BJ (cell line): ENCODE measurements around the gene SFMBT1. TPM values are rescaled to one million over a fixed set of nuclear protein-coding genes. Genes with fewer than 3 reads are reported as not detected.

Experiments used
- CTCF ChIA-PET: fragments of 350-600 bp; formaldehyde crosslinking; extraction: SDS; loops from one replicate; lab custom pipeline; 2021; ENCODE audit warnings: antibody characterized with exemption, inconsistent platforms; lab: Yijun Ruan, JAX
- POLR2A ChIA-PET: fragments of 300-600 bp; sonication (Branson Sonifier 250); formaldehyde crosslinking; extraction: SDS; loops from one replicate; lab custom pipeline; 2021; ENCODE audit warnings: antibody characterized with exemption; lab: Charles Lee
- DNase-seq: peaks from one replicate; pipeline ENCODE4 v3.0.0-alpha.2; 2011; ENCODE audit warnings: low read depth
- H3K27me3 ChIP-seq: 2 replicates; pipeline ENCODE4 v1.6.0; 2011; ENCODE audit warnings: low read length; ENCODE audit not compliant: control insufficient read depth, insufficient read depth
- H3K36me3 ChIP-seq: 2 replicates; pipeline ENCODE4 v1.5.1; 2011; ENCODE audit warnings: low read length; ENCODE audit not compliant: control insufficient read depth, insufficient read depth
- H3K4me3 ChIP-seq: 2 replicates; pipeline ENCODE4 v1.5.1; 2011; ENCODE audit warnings: low read depth, mild to moderate bottlenecking, control low read depth, low read length
- polyA plus RNA-seq: library from polyadenylated mRNA; depleted of rRNA; stranded (reverse); fragments of >200 nt; gene quantifications from 2 replicates; pipeline ENCODE4 v1.2.3, GENCODE V29; 2011
- TF ChIP-seq, protein P1 (sequence below): IDR thresholded peaks from 2 replicates; pipeline ENCODE4 v1.5.1; 2011; ENCODE audit warnings: low read depth, mild to moderate bottlenecking, control low read depth, inconsistent platforms, low read length, moderate library complexity; ENCODE audit not compliant: insufficient read depth

The SFMBT1 gene
- polyA plus RNA-seq, 1 experiment, result 2.1 TPM

DNA sequence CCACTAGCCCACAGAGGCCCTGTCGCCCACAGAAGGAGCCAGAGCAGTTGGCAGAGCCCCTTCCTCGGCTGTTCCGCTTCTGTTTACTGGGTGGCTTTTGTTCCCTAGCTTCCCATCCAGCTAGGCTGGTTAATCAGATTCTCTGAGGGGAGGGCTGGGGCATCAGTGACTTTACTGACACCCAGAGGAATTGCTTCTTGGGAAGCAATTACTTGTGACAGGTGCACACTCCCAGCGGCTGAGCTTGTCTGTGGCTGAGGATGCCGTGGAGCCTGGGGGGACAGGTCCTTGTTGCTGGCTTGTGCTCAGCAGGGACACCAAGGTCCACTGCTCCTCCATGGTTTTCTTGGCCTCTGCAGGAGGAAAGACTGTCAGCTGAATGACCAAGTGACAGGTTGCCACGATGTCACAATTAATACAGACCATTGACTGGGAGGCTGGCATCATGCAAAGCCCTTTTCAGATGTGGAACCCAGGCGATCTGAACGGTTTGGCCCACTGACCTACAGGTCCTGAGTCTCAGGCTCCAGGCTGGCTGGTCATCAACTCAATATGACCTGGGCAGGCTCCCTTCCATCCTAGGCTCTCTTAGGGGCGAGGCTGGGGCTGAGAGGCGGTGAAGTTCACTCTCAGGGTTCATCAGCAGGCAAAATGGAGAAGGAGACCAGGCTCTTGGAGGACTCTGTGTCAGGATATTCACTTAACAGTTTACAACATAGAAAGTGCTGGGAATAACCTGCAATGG is 31.8 kb upstream of the SFMBT1 start:
- no peaks in the 10 kb centered on the region for H3K27me3 ChIP-seq
- no peak for DNase-seq
- POLR2A ChIA-PET, result no interaction called here
- CTCF ChIA-PET, result interaction anchor here (1.0 kb wide), 1 partner anchor 32 kb away, joined by 3 read pairs; the partner anchor contains the start of gene SFMBT1
- no peak overlapping the region for H3K4me3 ChIP-seq
- TF ChIP-seq, protein P1, sequence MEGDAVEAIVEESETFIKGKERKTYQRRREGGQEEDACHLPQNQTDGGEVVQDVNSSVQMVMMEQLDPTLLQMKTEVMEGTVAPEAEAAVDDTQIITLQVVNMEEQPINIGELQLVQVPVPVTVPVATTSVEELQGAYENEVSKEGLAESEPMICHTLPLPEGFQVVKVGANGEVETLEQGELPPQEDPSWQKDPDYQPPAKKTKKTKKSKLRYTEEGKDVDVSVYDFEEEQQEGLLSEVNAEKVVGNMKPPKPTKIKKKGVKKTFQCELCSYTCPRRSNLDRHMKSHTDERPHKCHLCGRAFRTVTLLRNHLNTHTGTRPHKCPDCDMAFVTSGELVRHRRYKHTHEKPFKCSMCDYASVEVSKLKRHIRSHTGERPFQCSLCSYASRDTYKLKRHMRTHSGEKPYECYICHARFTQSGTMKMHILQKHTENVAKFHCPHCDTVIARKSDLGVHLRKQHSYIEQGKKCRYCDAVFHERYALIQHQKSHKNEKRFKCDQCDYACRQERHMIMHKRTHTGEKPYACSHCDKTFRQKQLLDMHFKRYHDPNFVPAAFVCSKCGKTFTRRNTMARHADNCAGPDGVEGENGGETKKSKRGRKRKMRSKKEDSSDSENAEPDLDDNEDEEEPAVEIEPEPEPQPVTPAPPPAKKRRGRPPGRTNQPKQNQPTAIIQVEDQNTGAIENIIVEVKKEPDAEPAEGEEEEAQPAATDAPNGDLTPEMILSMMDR, result no peak
- no peaks in the 10 kb centered on the region for H3K36me3 ChIP-seq

DNA sequence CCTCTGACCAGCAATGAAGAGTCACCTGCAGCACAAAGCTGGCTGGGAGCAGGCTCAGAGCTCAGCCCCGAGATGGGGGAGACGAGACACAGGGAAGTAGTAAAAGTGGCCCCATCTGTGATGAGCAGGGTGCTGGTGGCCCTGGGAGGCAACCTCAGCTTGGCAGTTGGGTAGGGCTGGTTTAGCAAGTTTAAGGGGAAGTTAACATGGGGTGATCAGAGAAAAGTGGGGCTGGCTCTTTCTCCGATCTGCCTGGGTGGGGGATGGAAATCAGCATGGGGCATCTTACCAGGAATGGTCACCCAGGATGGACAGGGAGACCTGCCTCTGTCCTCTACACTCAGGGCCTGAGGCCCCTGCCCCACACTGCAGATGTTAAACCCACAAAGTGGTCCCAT is 29.9 kb upstream of the SFMBT1 start:
- no peak for DNase-seq
- CTCF ChIA-PET, result no interaction called here

GRCh38 chr3:53074761-53075742 is 29.2 kb upstream of the SFMBT1 start:
- Histone ChIP-seq H3K4me3 (no peak overlapping the region), H3K27me3 (no peaks in the 10 kb centered on the region), H3K36me3 (no peaks in the 10 kb centered on the region)
- TF ChIP-seq, protein P1, result no peak
- POLR2A ChIA-PET, result no interaction called here
- CTCF ChIA-PET, result no interaction called here
- no peak for DNase-seq

More for the DNA sequence above, 29.9 kb upstream of the SFMBT1 start:
- Histone ChIP-seq H3K36me3 (no peaks in the 10 kb centered on the region), H3K4me3 (no peak overlapping the region), H3K27me3 (no peaks in the 10 kb centered on the region)
- POLR2A ChIA-PET, result no interaction called here
- TF ChIP-seq, protein P1, result no peak

GRCh38 chr3:53074366-53074696 is 28.5 kb upstream of the SFMBT1 start:
- TF ChIP-seq, protein P1, result no peak
- POLR2A ChIA-PET, result no interaction called here
- CTCF ChIA-PET, result interaction anchor here (1.0 kb wide), 1 partner anchor 226 kb away, joined by 5 read pairs; no protein-coding TSS in a partner anchor

More at GRCh38 chr3:53074366-53074696, 28.5 kb upstream of the SFMBT1 start:
- H3K36me3 ChIP-seq, result no peaks in the 10 kb centered on the region
- DNase-seq, result no peak
- no peak overlapping the region for H3K4me3 ChIP-seq
- peaks cover 2% of the 10 kb centered on the region; the same call in 1 of the 2 replicates for H3K27me3 ChIP-seq
